Ectodermal cell (in vitro differentiated cells): Measurements from ENCODE around the gene GNAI2.
"Not testable (repeated sequence)": the region's sequence is repeated elsewhere in the genome, so short reads cannot be mapped to it uniquely, and the experiment has no call there.

Experiments
- H3K27ac ChIP-seq: 2 replicates; pipeline ENCODE4 v1.7.0; 2013; ENCODE audit warnings: mild to moderate bottlenecking, low read depth, low read length; ENCODE audit not compliant: insufficient read depth, poor library complexity, severe bottlenecking
- H3K27me3 ChIP-seq: 2 replicates; pipeline ENCODE4 v1.7.0; 2013; ENCODE audit warnings: mild to moderate bottlenecking, low read length; ENCODE audit not compliant: insufficient read depth, control insufficient read depth, poor library complexity, severe bottlenecking
- H3K36me3 ChIP-seq: one replicate; pipeline ENCODE4 v1.7.0; 2013; ENCODE audit warnings: low read length; ENCODE audit not compliant: control insufficient read depth, insufficient read depth
- H3K4me1 ChIP-seq: one replicate; pipeline ENCODE4 v1.7.0; 2013; ENCODE audit warnings: low read length; ENCODE audit not compliant: control insufficient read depth, insufficient read depth
- H3K4me3 ChIP-seq: 2 replicates; pipeline ENCODE4 v1.7.0; 2013; ENCODE audit warnings: low read depth, low read length, control low read depth; ENCODE audit not compliant: insufficient read depth
- H3K9me3 ChIP-seq: 2 replicates; pipeline ENCODE4 v1.7.0; 2013; ENCODE audit warnings: mild to moderate bottlenecking, low read length, moderate library complexity; ENCODE audit not compliant: control insufficient read depth
- WGBS, 2 experiments: methylation state at CpG; one replicate each; pipeline ENCODE4 v1.1.7; 2013; ENCODE audit warnings: missing lambda C conversion rate in 2 of 2; 5-methylcytosine and 5-hydroxymethylcytosine counted together

The GNAI2 gene

DNA sequence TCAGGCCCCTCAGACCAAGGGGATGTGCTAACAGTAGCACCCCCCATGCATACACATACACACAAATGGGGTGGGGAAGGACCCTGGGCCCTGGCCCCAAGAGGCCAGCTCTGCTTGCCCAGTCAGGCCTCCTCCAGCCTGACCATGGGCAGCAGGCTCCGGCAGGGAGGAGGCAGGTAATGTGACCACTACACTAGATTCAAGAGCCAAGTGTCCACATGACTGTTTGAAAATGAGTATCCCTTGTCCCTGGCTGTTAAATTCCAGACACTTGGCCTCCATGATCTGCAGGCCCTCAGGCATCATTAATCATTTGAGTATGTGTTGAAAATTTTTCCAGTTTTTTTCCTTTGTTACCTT lies 13.9 kb upstream of the GNAI2 start:
- Histone ChIP-seq H3K36me3 (no peaks in the 10 kb centered on the region), H3K4me1 (peaks cover 9% of the 10 kb centered on the region), H3K27me3 (peaks cover 11% of the 10 kb centered on the region), H3K4me3 (no peak overlapping the region), H3K9me3 (no peaks in the 10 kb centered on the region), H3K27ac (no peak overlapping the region)
- WGBS, 2 experiments: 83 to 92% methylated on average over 1 of the region's 1 CpG

DNA sequence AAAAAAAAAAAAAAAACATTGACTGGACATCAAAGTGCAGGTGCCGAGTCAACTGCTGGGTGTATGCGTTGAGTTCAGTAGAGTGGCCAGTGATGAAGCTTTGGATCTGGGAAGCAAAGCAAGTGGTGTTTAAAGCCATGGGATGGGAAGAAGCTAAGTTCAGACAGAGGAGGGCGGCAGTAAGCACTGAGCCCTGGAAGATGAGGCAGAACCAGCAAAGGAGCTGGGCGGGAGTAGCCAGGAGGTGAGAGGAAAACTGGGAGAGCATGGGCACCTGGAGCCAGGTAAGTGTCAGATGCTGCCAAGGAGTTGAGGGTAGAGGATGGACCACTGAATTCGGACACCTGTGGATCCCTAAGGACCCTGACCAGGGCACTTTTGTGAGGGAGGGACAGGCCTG lies 11.4 kb upstream of the GNAI2 start:
- Histone ChIP-seq H3K36me3 (no peaks in the 10 kb centered on the region), H3K27ac (no peak overlapping the region), H3K27me3 (peaks cover 12% of the 10 kb centered on the region), H3K4me3 (no peak overlapping the region), H3K9me3 (no peaks in the 10 kb centered on the region), H3K4me1 (peaks cover 13% of the 10 kb centered on the region)
- 72 to 77% methylated on average over 5 of the region's 5 CpGs for WGBS, 2 experiments

DNA sequence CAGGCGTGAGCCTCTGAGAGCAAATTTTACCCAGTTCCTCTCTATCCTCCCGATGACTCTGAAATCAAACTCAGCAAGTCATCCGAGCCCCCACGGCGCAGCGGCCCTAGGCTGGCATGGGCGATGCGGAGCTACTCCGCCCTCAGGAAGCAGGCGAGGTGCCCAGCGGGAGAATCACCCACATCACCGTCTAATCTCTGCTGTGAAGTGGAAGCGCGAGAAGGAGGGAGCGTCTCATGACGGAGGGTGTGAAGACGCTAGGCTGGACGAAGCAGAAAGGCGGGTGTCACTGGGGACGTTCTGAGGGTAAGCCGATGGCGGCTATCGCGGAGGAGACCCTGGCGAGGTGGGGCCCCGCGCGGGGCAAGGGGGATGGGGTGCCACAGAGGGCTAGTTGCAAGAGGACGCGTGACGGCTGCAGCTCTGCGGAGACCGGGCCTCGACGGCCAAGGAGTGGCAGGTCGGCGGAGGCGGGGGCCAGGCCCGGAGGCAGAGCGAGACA lies 9.1 kb upstream of the GNAI2 start:
- Histone ChIP-seq H3K36me3 (no peaks in the 10 kb centered on the region), H3K27ac (no peak overlapping the region), H3K27me3 (peaks cover 12% of the 10 kb centered on the region), H3K9me3 (no peaks in the 10 kb centered on the region), H3K4me1 (peaks cover 19% of the 10 kb centered on the region), H3K4me3 (peak overlapping the region; percentile 74)
- 3% methylated on average over 40 of the region's 40 CpGs for WGBS, 2 experiments

DNA sequence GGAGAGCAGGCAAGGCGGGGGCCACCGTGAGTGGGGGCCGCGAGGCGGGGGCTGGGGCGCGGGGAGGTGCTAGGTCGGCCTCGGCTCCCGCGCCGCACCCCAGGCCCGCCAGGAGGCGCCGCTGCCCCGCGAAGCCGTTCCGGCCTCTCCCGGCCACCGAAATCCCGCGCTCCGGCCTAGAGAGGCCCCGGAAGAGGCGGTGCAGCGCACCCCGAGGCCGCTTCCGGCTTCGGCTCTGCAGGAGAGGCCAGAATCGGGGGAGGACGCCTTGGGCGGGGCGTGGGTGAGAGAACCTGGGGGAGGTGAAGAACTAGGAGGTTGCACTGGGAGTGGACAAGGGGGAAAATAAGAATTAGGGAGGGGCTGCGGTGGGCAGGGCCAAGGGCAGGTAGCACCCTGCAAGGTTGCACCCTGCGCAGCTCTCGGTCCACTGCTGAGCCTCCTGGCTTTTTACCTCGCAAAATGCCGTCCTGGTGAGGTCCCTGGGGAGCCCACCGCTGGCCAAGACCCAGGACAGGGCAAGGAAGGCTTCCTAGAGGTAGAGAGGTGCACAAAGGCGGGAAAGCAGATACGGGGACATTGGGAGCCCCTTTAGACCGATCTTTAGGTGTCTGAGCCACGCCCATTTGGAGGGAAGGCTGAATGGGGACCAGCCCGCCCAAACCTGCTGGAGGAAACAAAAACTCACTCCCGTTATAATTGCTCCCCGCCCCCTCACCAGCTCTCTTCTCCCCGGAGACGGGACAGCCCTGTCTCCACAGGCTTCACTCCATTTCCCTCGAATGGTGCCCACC lies 8.4 kb upstream of the GNAI2 start:
- Histone ChIP-seq H3K27ac (peak overlapping the region; percentile 76), H3K9me3 (no peaks in the 10 kb centered on the region), H3K4me3 (peak overlapping the region; percentile 74), H3K27me3 (peaks cover 12% of the 10 kb centered on the region), H3K4me1 (peaks cover 24% of the 10 kb centered on the region), H3K36me3 (no peaks in the 10 kb centered on the region)
- 0 to 1% methylated on average over 51 of the region's 51 CpGs for WGBS, 2 experiments

- H3K27me3 ChIP-seq: peaks cover 12% of the 10 kb centered on the region
- H3K4me3 ChIP-seq: peak overlapping the region; percentile 74
- not testable (repeated sequence) for H3K9me3 ChIP-seq, H3K36me3 ChIP-seq
- peaks cover 31% of the 10 kb centered on the region for H3K4me1 ChIP-seq
- peak overlapping the region; percentile 76 for H3K27ac ChIP-seq
- WGBS, 2 experiments: 37 to 41% methylated on average over 15 of the region's 15 CpGs
Observed at GRCh38 chr3:50228184-50228763, 7.7 kb upstream of the GNAI2 start.

- Histone ChIP-seq H3K4me1 (peaks cover 36% of the 10 kb centered on the region), H3K27ac (no peak overlapping the region), H3K9me3 (no peaks in the 10 kb centered on the region), H3K27me3 (peaks cover 12% of the 10 kb centered on the region), H3K4me3 (no peak overlapping the region), H3K36me3 (no peaks in the 10 kb centered on the region)
- 91 to 94% methylated on average over 3 of the region's 3 CpGs for WGBS, 2 experiments
Observed at GRCh38 chr3:50229490-50229889, 6.5 kb upstream of the GNAI2 start.

- WGBS, 2 experiments: 91 to 93% methylated on average over 8 of the region's 8 CpGs
- no peaks in the 10 kb centered on the region for H3K36me3 ChIP-seq
- H3K4me3 ChIP-seq: no peak overlapping the region
- H3K27me3 ChIP-seq: peaks cover 12% of the 10 kb centered on the region
- no peaks in the 10 kb centered on the region for H3K9me3 ChIP-seq
- H3K4me1 ChIP-seq: peaks cover 36% of the 10 kb centered on the region
- H3K27ac ChIP-seq: no peak overlapping the region
Observed at GRCh38 chr3:50230104-50230793, 5.8 kb upstream of the GNAI2 start.

GRCh38 chr3:50230794-50231125 lies 5.2 kb upstream of the GNAI2 start:
- 94 to 96% methylated on average over 4 of the region's 4 CpGs for WGBS, 2 experiments
- H3K4me3 ChIP-seq: no peak overlapping the region
- no peaks in the 10 kb centered on the region for H3K36me3 ChIP-seq
- no peak overlapping the region for H3K27ac ChIP-seq
- peaks cover 36% of the 10 kb centered on the region for H3K4me1 ChIP-seq
- H3K27me3 ChIP-seq: peaks cover 12% of the 10 kb centered on the region
- H3K9me3 ChIP-seq: no peaks in the 10 kb centered on the region

DNA sequence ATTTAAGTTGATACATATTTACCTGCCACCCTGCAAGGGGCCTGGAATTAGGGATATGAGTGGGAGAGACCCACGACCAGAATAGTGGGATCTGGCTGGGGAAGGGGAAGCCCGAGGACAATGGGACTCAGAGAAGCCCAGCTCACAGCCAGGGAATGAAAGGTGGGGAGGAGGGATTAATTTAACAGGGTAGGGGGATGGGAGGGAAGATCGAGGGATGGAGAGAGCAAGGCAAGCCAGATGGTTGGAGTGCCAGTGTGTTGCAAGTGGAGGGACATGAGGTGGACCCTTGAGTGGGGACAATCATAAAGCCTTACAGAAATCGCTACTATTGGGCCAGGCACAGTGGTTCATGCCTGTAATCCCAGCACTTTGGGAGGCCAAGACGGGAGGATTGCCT lies 4.4 kb upstream of the GNAI2 start:
- H3K27me3 ChIP-seq: peaks cover 7% of the 10 kb centered on the region
- WGBS, 2 experiments: 55 to 62% methylated on average over 5 of the region's 5 CpGs
- peaks cover 36% of the 10 kb centered on the region for H3K4me1 ChIP-seq
- no peaks in the 10 kb centered on the region for H3K36me3 ChIP-seq
- H3K27ac ChIP-seq: no peak overlapping the region
- no peak overlapping the region for H3K4me3 ChIP-seq
- H3K9me3 ChIP-seq: no peaks in the 10 kb centered on the region

GRCh38 chr3:50232303-50232702 lies 3.7 kb upstream of the GNAI2 start:
- Histone ChIP-seq H3K4me3 (no peak overlapping the region), H3K36me3 (no peaks in the 10 kb centered on the region), H3K27me3 (peaks cover under 1% of the 10 kb centered on the region), H3K4me1 (peaks cover 36% of the 10 kb centered on the region), H3K27ac (no peak overlapping the region), H3K9me3 (no peaks in the 10 kb centered on the region)
- WGBS, 2 experiments: 89 to 92% methylated on average over 3 of the region's 3 CpGs
